Body of pancreas (tissue), 4 donors: ENCODE data around the gene CTNND2.

Experiments
- POLR2A ChIP-seq, 3 donors: fragments of 450-650 bp; IDR thresholded peaks; one replicate each; pipeline ENCODE4 v1.6.1; 2016; ENCODE audit warnings: antibody characterized with exemption in 3 of 3, mild to moderate bottlenecking in 2 of 3
- TF ChIP-seq, protein P1 (sequence below), 7 experiments: fragments of 450-650 bp in 4 of 7; fragments of 200-600 bp in 3 of 7; sonication (generic) in 3 of 7; IDR thresholded peaks; one replicate each; pipeline ENCODE4 v1.5.1; 2016 to 2019; ENCODE audit warnings: antibody characterized with exemption in 7 of 7

DNA sequence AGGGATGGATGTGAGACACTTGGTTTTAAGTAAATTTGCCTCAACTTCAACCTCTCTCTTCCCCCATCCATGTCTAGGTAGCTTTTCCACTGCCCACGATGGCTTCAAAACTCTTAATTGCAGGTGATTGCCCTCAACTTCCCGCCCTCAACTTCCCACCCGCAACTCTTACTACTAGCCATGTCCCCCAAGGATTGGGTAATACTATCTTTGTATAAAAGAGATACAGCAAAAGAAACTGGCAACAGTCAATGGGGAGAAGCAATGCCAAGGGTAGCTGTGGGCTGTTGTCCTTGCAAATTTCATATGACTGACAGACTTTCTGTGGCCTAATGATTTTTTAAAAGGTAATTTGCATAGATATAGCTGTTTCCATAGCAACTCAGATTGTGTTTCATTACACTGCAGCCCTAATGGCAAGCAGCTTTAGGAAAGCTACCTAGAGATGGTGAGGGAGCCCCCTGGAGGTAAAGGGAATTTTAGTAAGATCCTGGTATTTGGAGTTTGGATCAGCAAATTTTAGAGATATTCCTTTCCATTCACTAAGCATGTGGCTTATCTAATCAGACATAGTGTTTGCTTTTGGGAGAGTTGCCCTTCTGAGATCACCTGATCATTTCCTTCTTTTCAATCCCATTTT lies 721.7 kb downstream of the CTNND2 start:
- TF ChIP-seq, protein P1, sequence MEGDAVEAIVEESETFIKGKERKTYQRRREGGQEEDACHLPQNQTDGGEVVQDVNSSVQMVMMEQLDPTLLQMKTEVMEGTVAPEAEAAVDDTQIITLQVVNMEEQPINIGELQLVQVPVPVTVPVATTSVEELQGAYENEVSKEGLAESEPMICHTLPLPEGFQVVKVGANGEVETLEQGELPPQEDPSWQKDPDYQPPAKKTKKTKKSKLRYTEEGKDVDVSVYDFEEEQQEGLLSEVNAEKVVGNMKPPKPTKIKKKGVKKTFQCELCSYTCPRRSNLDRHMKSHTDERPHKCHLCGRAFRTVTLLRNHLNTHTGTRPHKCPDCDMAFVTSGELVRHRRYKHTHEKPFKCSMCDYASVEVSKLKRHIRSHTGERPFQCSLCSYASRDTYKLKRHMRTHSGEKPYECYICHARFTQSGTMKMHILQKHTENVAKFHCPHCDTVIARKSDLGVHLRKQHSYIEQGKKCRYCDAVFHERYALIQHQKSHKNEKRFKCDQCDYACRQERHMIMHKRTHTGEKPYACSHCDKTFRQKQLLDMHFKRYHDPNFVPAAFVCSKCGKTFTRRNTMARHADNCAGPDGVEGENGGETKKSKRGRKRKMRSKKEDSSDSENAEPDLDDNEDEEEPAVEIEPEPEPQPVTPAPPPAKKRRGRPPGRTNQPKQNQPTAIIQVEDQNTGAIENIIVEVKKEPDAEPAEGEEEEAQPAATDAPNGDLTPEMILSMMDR (IDR thresholded peaks at IDR 0.05), result peak in 6 of 7 experiments; percentile 29 to 56 (median 48)
- TF ChIP-seq POLR2A (IDR thresholded peaks at IDR 0.05), result no peak
